A549 (cell line): ENCODE results near the gene ESRRB.
"Not testable (repeated sequence)": the region's sequence is repeated elsewhere in the genome, so short reads cannot be mapped to it uniquely, and the experiment has no call there.

Experiments used
- SMC3 ChIP-seq: fragments of >200 bp; sonication (Bioruptor Twin); formaldehyde crosslinking; IDR thresholded peaks from 3 replicates; pipeline ENCODE4 v1.6.1; 2018; ENCODE audit warnings: inconsistent platforms
- TF ChIP-seq, protein P1 (sequence below): fragments of >200 bp; sonication (Bioruptor Twin); formaldehyde crosslinking; IDR thresholded peaks from 3 replicates; pipeline ENCODE4 v1.5.1; 2016

DNA sequence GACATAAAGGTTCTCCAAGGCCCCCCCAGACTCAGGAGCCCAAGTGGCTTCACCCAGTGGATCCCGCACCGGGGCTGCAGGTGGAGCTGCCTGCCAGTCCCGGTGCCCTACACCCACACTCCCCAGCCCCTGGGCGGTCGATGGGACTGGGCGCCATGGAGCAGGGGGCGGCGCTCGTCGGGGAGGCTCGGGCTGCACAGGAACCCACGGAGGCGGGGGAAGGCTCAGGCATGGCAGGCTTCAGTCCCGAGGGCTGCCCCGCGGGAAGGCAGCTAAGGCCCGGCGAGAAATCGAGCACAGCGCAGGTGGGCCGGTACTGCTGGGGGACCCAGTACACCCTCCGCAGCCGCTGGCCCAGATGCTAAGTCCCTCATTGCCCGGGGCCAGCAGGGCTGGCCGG, 160.7 kb downstream of the ESRRB start:
- TF ChIP-seq, protein P1, sequence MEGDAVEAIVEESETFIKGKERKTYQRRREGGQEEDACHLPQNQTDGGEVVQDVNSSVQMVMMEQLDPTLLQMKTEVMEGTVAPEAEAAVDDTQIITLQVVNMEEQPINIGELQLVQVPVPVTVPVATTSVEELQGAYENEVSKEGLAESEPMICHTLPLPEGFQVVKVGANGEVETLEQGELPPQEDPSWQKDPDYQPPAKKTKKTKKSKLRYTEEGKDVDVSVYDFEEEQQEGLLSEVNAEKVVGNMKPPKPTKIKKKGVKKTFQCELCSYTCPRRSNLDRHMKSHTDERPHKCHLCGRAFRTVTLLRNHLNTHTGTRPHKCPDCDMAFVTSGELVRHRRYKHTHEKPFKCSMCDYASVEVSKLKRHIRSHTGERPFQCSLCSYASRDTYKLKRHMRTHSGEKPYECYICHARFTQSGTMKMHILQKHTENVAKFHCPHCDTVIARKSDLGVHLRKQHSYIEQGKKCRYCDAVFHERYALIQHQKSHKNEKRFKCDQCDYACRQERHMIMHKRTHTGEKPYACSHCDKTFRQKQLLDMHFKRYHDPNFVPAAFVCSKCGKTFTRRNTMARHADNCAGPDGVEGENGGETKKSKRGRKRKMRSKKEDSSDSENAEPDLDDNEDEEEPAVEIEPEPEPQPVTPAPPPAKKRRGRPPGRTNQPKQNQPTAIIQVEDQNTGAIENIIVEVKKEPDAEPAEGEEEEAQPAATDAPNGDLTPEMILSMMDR, result not testable (repeated sequence)
- not testable (repeated sequence) for TF ChIP-seq SMC3
